Heart left ventricle (tissue), 13 donors: ENCODE measurements around the gene SIGMAR1.

ENCODE experiments used
- CTCF ChIP-seq, 12 donors: fragments of 200-600 bp; sonication (generic) in 4 of 12; IDR thresholded peaks; one replicate each; pipeline versions ENCODE4 v1.5.0 to v1.8.0; 2018 to 2022; ENCODE audit warnings: antibody characterized with exemption in 12 of 12, mild to moderate bottlenecking in 5 of 12
- POLR2A ChIP-seq, 2 donors: fragments of 450-650 bp; IDR thresholded peaks; one replicate each; pipeline ENCODE4 v1.6.1; 2017; ENCODE audit warnings: antibody characterized with exemption in 2 of 2, mild to moderate bottlenecking in 2 of 2, moderate library complexity in 2 of 2
- donor health status: ischemic (EF 13 %, LVEDD 7.1; RV severe dilation, severe dysfunction).
- donor health status: DM: no; HTN: yes; CAD: no.
- donor health status: DM: no; HTN: no; CAD: no.
- donor health status: ischemic (EF 25% LVEDD 6.9; RV normal size, moderate dysfunction).
- donor health status: ischemic (EF 25% LVEDD 5.7; RV mildly dilated, moderate dysfunction).
- donor health status: ischemic (EF 35%, LVEDD 5.7; RV mildly dilated, moderate dysfunction).
- donor health status: nonischemic (EF 11% LVEDD 7.7; RV severe dilation, severe dysfunction).
- donor health status: DM: yes; HTN: yes; CAD: no.
- donor health status: PGD.
- donor health status: ischemic (EF 29% LVEDD 5.4; RV normal size, mild dysfunction).
- donor health status: nonischemic (EF 23%, LVEDD 6.1; RV moderate dilation, normal function).

DNA sequence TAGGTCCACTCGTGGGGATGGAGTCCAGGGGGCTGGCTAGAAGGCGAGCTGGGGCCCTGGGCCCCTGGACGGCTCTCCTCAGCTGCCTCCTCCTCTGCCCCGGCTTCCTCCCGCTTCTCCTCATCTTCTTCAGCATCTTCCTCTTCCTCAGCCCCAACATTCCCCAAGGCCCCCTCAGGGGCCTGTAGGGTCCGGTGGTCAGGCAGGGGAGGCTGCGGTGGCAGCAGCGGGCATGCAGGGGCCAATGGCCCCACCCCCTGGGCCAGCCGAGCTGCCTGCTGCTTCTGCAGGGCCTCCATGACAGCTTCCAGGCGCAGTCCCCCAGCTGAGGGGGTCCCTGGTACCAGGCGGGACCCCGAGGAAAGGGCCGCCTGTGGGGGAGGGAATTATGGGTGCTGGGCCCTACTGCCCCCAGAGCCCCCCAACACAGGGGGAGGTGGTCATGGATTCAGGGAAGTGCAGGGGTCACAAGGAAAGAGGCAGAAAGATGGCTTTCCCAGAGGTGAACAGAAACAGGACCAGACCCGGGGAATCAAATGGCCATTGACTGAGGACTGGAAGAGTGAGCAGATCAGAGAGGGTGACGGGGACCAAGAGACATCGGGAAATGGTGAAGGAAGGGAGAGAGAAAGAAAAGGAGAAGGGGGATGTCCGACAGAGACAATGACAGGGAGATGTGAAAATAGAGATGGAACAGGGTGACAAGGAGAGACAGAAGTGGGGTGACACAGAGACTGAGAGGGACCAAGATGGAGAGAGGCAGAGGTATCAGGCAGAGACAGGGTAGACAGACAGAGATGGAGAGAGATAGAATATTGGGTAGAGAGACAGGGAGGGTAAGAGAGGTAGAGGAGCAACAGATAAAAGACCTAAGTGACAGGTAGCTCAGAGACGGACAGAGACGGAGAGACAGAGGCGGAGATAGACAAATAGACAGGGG lies 9.6 kb downstream of the SIGMAR1 start:
- TF ChIP-seq CTCF (IDR thresholded peaks at IDR 0.05) (no peak), POLR2A (IDR thresholded peaks at IDR 0.05) (no peak)
